ENCODE results near the gene EP300. TPM values are rescaled to one million over a fixed set of nuclear protein-coding genes. Genes with fewer than 3 reads are reported as not detected.

The EP300 gene
- total RNA-seq, 1 donor from 2014 or later = 143 TPM

Other genes starting within 250 kb of the EP300 start
- 372 and 374 TPM in 2 replicates for gene ST13, start 236.0 kb upstream of the EP300 start, total RNA-seq
- 23.1 and 23.3 TPM in 2 replicates for gene XPNPEP3, start 235.4 kb upstream of the EP300 start, total RNA-seq
- not detected in 2 replicates for gene DNAJB7, start 230.5 kb upstream of the EP300 start, total RNA-seq
- gene RBX1, start 141.2 kb upstream of the EP300 start, total RNA-seq = 59.2 and 60.9 TPM in 2 replicates
- 28.8 and 30.3 TPM in 2 replicates for gene L3MBTL2, start 112.7 kb downstream of the EP300 start, total RNA-seq
- 3.1 TPM in 2 replicates for gene CHADL, start 148.3 kb downstream of the EP300 start, total RNA-seq
- gene RANGAP1, start 193.6 kb downstream of the EP300 start, total RNA-seq = 76.3 and 78.0 TPM in 2 replicates
- 77.3 and 83.4 TPM in 2 replicates for gene ZC3H7B, start 208.9 kb downstream of the EP300 start, total RNA-seq